Upper lobe of left lung (tissue), 6 donors: ENCODE results near the gene TMEM38B. TPM values are rescaled to one million over a fixed set of nuclear protein-coding genes. Genes with fewer than 3 reads are reported as not detected.
A peak's percentile ranks its signal among the peaks of the same experiment; 100 is the strongest.

Experiments used
- ATAC-seq, 2 donors: fragments of 200-7000 bp; cut with Tn5 transposase; one replicate each; pipeline ENCODE4 v1.9.1; 2022; ENCODE audit warnings: mild to moderate bottlenecking in 2 of 2, moderate library complexity in 2 of 2; ENCODE audit not compliant: low FRiP score in 2 of 2
- DNase-seq, 2 donors: peaks; one replicate each; pipeline ENCODE4 v3.0.0-alpha.2; 2019 to 2020
- H3K27ac ChIP-seq, 4 donors: fragments of 200-600 bp; sonication (generic); one replicate each; pipeline ENCODE4 v1.5.1; 2016 to 2019
- H3K27me3 ChIP-seq, 4 donors: fragments of 200-600 bp; sonication (generic); one replicate each; pipeline ENCODE4 v1.5.1; 2017 to 2019
- H3K36me3 ChIP-seq, 4 donors: fragments of 200-600 bp; sonication (generic); one replicate each; pipeline ENCODE4 v1.5.1; 2016 to 2019
- H3K4me1 ChIP-seq, 4 donors: fragments of 200-600 bp; sonication (generic); one replicate each; pipeline ENCODE4 v1.5.1; 2018 to 2019
- H3K4me3 ChIP-seq, 4 donors: fragments of 200-600 bp; sonication (generic); one replicate each; pipeline ENCODE4 v1.5.1; 2017 to 2019; ENCODE audit warnings: mild to moderate bottlenecking in 2 of 4, moderate library complexity in 1 of 4
- H3K9me3 ChIP-seq, 4 donors: fragments of 200-600 bp; sonication (generic); one replicate each; pipeline ENCODE4 v1.5.1; 2018 to 2019
- CTCF ChIP-seq, 6 experiments: fragments of 450-650 bp in 4 of 6; fragments of 200-600 bp in 2 of 6; sonication (generic) in 2 of 6; IDR thresholded peaks; one replicate each; pipeline ENCODE4 v1.5.1; 2016 to 2019; ENCODE audit warnings: antibody characterized with exemption in 6 of 6
- EP300 ChIP-seq, 4 donors: sonication (generic); formaldehyde crosslinking; IDR thresholded peaks; one replicate each; pipeline ENCODE4 v1.5.1; 2017; ENCODE audit warnings: antibody characterized with exemption in 4 of 4, control low read depth in 2 of 4
- POLR2A ChIP-seq, 4 donors: fragments of 450-650 bp; IDR thresholded peaks; one replicate each; pipeline ENCODE4 v1.5.1; 2016 to 2017; ENCODE audit warnings: antibody characterized with exemption in 4 of 4, mild to moderate bottlenecking in 2 of 4
- POLR2AphosphoS5 ChIP-seq, 2 donors: sonication (generic); formaldehyde crosslinking; IDR thresholded peaks; one replicate each; pipeline ENCODE4 v1.5.1; 2017; ENCODE audit warnings: antibody characterized with exemption in 2 of 2
- WGBS, 2 donors: methylation state at CpG; one replicate each; pipeline ENCODE4 v1.1.5; 2017 to 2018; 5-methylcytosine and 5-hydroxymethylcytosine counted together
- total RNA-seq, 6 donors: library from RNA; depleted of rRNA in 4 of 6; stranded (reverse); fragments of >200 nt in 4 of 6; gene quantifications; one replicate each; pipeline versions ENCODE4 v1.1.0 to v1.2.1, GENCODE V29; 2016 to 2021
- donor health status: DM: no; HTN: no; CAD: no; lungs with moderate emphysema.
- donor health status: DM: no; HTN: yes; CAD: no; lungs with severe emphysema.

The TMEM38B gene
- total RNA-seq, 6 donors from 2014 or later, result 2.1 to 17.4 (median 10.9) TPM

DNA sequence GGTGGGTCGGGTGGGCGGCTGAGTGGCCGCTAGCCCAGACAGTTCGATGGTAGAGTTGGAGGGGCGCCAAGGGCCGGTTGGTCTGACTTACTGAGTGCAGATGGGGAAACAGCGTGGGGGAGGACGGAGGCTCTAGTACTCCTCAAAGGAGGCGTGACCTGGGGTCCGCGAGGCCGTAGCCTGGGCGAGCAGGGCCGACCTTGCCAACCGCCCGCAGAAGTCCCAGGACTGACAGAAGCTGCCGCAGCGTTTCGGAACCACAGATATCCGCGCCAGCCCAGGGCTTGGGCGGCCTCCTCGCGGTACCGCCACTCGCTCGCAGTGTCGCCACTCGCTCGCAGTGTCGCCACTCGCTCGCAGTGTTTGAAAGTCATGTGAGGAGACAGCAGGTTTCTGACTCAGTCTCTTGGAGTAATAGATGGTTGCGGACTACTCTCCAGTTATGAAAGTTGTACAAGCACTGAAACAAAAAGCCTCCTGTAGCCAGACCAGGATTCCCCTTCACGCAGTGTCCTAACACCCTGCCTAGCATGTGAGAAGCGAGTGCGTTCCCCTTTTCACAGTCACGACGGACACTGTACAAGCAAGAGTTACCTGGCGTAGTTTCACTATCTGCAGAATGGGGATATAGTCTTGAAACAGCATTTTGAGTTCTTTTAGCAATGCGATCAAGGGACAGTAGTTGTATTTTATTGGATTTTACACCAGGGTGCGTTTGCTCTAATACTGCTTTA lies 674 bp downstream of the TMEM38B start:
- H3K4me1 ChIP-seq, result peaks cover 6 to 19% (median 14%) of the 10 kb centered on the region in 4 donors
- DNase-seq (peak; percentile 65 to 90), ATAC-seq (peak; percentile 88 to 90)
- WGBS, 2 donors, result 2 to 10% methylated on average over 12 to 42 of the region's 42 CpGs
- H3K27ac ChIP-seq, result peak overlapping the region; percentile 37 to 78 (median 63)
- peak in 1 of 4 donors; percentile 37 for TF ChIP-seq POLR2A (IDR thresholded peaks at IDR 0.05)
- TF ChIP-seq CTCF (IDR thresholded peaks at IDR 0.05), result no peak
- TF ChIP-seq EP300 (IDR thresholded peaks at IDR 0.05), result no peak
- peak in 1 of 2 donors; percentile 47 for TF ChIP-seq POLR2AphosphoS5 (IDR thresholded peaks at IDR 0.05)
- peak overlapping the region; percentile 62 to 89 (median 81) for H3K4me3 ChIP-seq
- peaks cover 0 to 5% (median 0%) of the 10 kb centered on the region in 4 donors for H3K27me3 ChIP-seq
- no peaks in the 10 kb centered on the region for H3K9me3 ChIP-seq
- H3K36me3 ChIP-seq, result no peaks in the 10 kb centered on the region

GRCh38 chr9:105696219-105696793 lies 2.0 kb downstream of the TMEM38B start:
- Histone ChIP-seq H3K27me3 (peaks cover 0 to 5% (median 0%) of the 10 kb centered on the region in 4 donors), H3K27ac (no peak overlapping the region), H3K36me3 (no peaks in the 10 kb centered on the region), H3K9me3 (no peaks in the 10 kb centered on the region), H3K4me1 (peaks cover 6 to 19% (median 14%) of the 10 kb centered on the region in 4 donors), H3K4me3 (no peak overlapping the region)
- ATAC-seq (no peak), DNase-seq (peak in 1 of 2 donors; percentile 21)
- WGBS, 2 donors, result 96 to 97% methylated on average over 12 of the region's 12 CpGs
- TF ChIP-seq POLR2A (IDR thresholded peaks at IDR 0.05) (no peak), EP300 (IDR thresholded peaks at IDR 0.05) (no peak)

DNA sequence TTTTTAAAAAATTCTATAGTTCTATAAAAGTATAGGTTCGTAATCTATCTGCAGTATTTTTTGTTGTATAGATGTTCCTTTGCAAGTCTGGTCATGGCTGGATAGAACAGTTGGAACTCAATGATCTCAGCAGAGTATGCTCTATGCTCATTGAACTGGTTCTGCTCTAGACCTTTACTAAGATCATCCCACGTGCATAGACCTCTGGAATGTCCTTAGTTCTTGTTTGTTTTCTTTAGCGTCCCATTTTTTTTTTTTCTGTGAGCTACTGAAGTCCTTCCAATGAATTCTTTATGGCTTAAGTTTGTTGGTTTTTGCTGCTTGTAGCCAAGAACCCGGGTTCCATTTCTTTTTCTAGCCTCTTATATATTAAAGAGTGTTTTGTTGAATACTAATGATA lies 3.5 kb downstream of the TMEM38B start:
- 62 to 71% methylated on average over 4 of the region's 4 CpGs for WGBS, 2 donors
- H3K4me1 ChIP-seq, result peaks cover 6 to 19% (median 14%) of the 10 kb centered on the region in 4 donors
- H3K4me3 ChIP-seq, result no peak overlapping the region
- H3K36me3 ChIP-seq, result no peaks in the 10 kb centered on the region
- ATAC-seq (no peak), DNase-seq (no peak)
- TF ChIP-seq EP300 (IDR thresholded peaks at IDR 0.05) (no peak), CTCF (IDR thresholded peaks at IDR 0.05) (no peak), POLR2AphosphoS5 (IDR thresholded peaks at IDR 0.05) (no peak), POLR2A (IDR thresholded peaks at IDR 0.05) (no peak)
- H3K27ac ChIP-seq, result no peak overlapping the region
- no peaks in the 10 kb centered on the region for H3K9me3 ChIP-seq
- H3K27me3 ChIP-seq, result peaks cover 0 to 4% (median 0%) of the 10 kb centered on the region in 4 donors

DNA sequence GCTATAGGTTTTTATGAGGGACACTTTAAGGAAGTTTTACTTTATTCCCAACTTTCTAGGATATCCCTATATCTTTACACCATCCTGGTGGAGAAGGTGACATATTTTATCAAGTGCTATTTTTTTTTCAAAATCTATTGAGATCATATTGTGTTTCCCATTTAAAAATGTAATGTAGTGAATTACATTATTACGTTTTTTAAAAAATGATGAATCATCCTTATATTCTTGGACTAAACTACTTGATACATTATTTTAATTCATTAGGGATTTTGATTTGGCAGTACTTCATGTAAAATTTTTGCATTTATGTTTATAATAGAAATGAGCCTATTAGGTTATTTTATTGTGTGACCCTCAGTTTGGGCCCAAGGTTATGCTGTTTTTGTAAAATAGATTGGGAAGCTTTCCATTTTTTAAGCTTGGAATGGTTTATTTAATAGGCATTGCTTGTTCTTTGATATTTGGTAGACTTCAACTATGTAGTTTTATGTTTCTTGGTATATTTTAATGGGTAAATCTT lies 4.1 kb downstream of the TMEM38B start:
- no peak for ATAC-seq
- Histone ChIP-seq H3K27ac (no peak overlapping the region), H3K36me3 (no peaks in the 10 kb centered on the region), H3K9me3 (no peaks in the 10 kb centered on the region), H3K4me1 (peaks cover 6 to 16% (median 11%) of the 10 kb centered on the region in 4 donors), H3K27me3 (no peaks in the 10 kb centered on the region), H3K4me3 (no peak overlapping the region)
- 91 to 98% methylated on average over 1 of the region's 1 CpG for WGBS, 2 donors
- no peak for DNase-seq
- TF ChIP-seq EP300 (IDR thresholded peaks at IDR 0.05) (no peak), CTCF (IDR thresholded peaks at IDR 0.05) (no peak), POLR2A (IDR thresholded peaks at IDR 0.05) (no peak), POLR2AphosphoS5 (IDR thresholded peaks at IDR 0.05) (no peak)

DNA sequence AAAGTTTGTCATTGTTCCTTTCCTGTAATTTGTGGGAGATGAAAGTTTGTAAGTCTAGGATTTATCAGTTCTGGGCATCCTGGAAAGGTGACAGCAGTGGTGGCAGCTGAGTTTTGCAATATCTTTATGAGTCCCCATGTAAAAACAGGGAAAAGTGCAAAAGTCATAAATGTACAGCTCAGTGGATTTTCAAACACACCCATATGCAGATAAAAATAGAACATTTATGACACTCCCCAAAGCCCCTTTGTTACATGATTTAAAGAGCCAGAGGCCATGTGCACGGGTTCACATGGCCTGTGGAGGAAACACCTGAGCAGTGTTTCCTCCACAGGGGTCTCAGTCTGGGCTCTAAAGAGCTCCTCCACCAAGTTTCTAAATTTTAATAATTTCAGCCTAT lies 6.3 kb downstream of the TMEM38B start:
- Histone ChIP-seq H3K36me3 (no peaks in the 10 kb centered on the region), H3K4me3 (no peak overlapping the region), H3K9me3 (no peaks in the 10 kb centered on the region), H3K27ac (no peak overlapping the region), H3K27me3 (no peaks in the 10 kb centered on the region), H3K4me1 (peaks cover 0 to 1% (median 0%) of the 10 kb centered on the region in 4 donors)
- DNase-seq, result no peak
- no peak for TF ChIP-seq EP300 (IDR thresholded peaks at IDR 0.05)
- TF ChIP-seq POLR2A (IDR thresholded peaks at IDR 0.05), result no peak
- no peak for TF ChIP-seq POLR2AphosphoS5 (IDR thresholded peaks at IDR 0.05)
- no peak for TF ChIP-seq CTCF (IDR thresholded peaks at IDR 0.05)
- 50 to 85% methylated on average over 1 of the region's 1 CpG for WGBS, 2 donors
- no peak for ATAC-seq
